ENCODE results near the gene DRD4. TPM values are rescaled to one million over a fixed set of nuclear protein-coding genes. Genes with fewer than 3 reads are reported as not detected.

DRD4 gene
- total and polyA plus RNA-seq, 10 of the 15 experiments (the other 5 are each of a cell fraction or from before 2014, with no cell fraction given), result not detected

- no peak for TF ChIP-seq NRF1 (conservative IDR thresholded peaks at IDR 0.05; ENCODE audit: low read depth, low read length)
- no peak for TF ChIP-seq ZNF687 (IDR thresholded peaks at IDR 0.05)
- TF ChIP-seq SRF (IDR thresholded peaks at IDR 0.05; ENCODE audit: low read depth in 2 of 2, low read length in 2 of 2), result no peak
- TF ChIP-seq IRF4 (IDR thresholded peaks at IDR 0.05; ENCODE audit: low read depth, low read length), result no peak
- no peak for TF ChIP-seq ZBTB40 (IDR thresholded peaks at IDR 0.05; ENCODE audit: borderline replicate concordance)
- no peak for TF ChIP-seq KLF5 (IDR thresholded peaks at IDR 0.05; ENCODE audit: partially characterized antibody)
Measured at GRCh38 chr11:679271-680207, 42.5 kb downstream of the DRD4 start (continued).
